SK-N-SH (cell line): ENCODE data around the gene SECISBP2L. TPM values are rescaled to one million over a fixed set of nuclear protein-coding genes. Genes with fewer than 3 reads are reported as not detected.

Experiments
- CTCF ChIA-PET: fragments of 300-600, 350-600 bp; formaldehyde crosslinking; extraction: SDS; loops from one replicate; lab custom pipeline; 2021; lab: Yijun Ruan, JAX
- POLR2A ChIA-PET: fragments of 350-600 bp; sonication (Branson Sonifier 250); formaldehyde crosslinking; extraction: SDS; loops from one replicate; lab custom pipeline; 2020; ENCODE audit warnings: antibody characterized with exemption, inconsistent platforms; lab: Yijun Ruan, JAX
- DNase-seq: peaks from one replicate; pipeline ENCODE4 v3.0.0; 2012
- H2AFZ ChIP-seq: fragments of 200-600 bp; sonication (generic); 2 replicates; pipeline ENCODE4 v1.8.1; 2016; ENCODE audit warnings: antibody characterized with exemption, mild to moderate bottlenecking, low read depth
- H3F3A ChIP-seq: fragments of 200-600 bp; sonication (generic); replicated peaks from 2 replicates; pipeline ENCODE3; 2016; ENCODE audit warnings: antibody characterized with exemption, mild to moderate bottlenecking; ENCODE audit not compliant: insufficient read depth
- H3K27ac ChIP-seq, 2 experiments: fragments of 200-500 bp in 1 of 2; fragments of 200-600 bp in 1 of 2; sonication (Bioruptor generic) in 1 of 2; sonication (generic), shearing (Covaris generic) in 1 of 2; 2 replicates each; pipeline versions ENCODE4 v1.5.1 to v1.6.1; 2014 to 2016; ENCODE audit warnings: low read depth in 2 of 2, inconsistent platforms in 1 of 2, low read length in 1 of 2, mild to moderate bottlenecking in 1 of 2, mixed read lengths in 1 of 2
- H3K27me3 ChIP-seq: fragments of 200-600 bp; sonication (generic), shearing (Covaris generic); 2 replicates; pipeline ENCODE4 v1.6.1; 2016; ENCODE audit warnings: mixed run types; ENCODE audit not compliant: insufficient read depth
- H3K36me3 ChIP-seq, 2 experiments: fragments of 200-500 bp in 1 of 2; fragments of 200-600 bp in 1 of 2; sonication (Bioruptor generic) in 1 of 2; sonication (generic) in 1 of 2; replicated peaks in 1 of 2; 2 replicates each; pipeline versions ENCODE3 to v1.5.1; 2014 to 2016; ENCODE audit warnings: low read length in 1 of 2, mild to moderate bottlenecking in 1 of 2; ENCODE audit not compliant: insufficient read depth in 2 of 2, control insufficient read depth in 1 of 2
- H3K4me1 ChIP-seq, 2 experiments: fragments of 200-500 bp in 1 of 2; fragments of 200-600 bp in 1 of 2; sonication (Bioruptor generic) in 1 of 2; sonication (generic), shearing (Covaris generic) in 1 of 2; 2 replicates each; pipeline versions ENCODE4 v1.5.1 to v1.6.1; 2014 to 2016; ENCODE audit warnings: low read depth in 1 of 2, low read length in 1 of 2, mixed run types in 1 of 2; ENCODE audit not compliant: insufficient read depth in 2 of 2, control insufficient read depth in 1 of 2
- H3K4me2 ChIP-seq: fragments of 200-600 bp; sonication (generic), shearing (Covaris generic); 2 replicates; pipeline ENCODE4 v1.6.1; 2017; ENCODE audit warnings: mixed run types
- H3K4me3 ChIP-seq, 2 experiments: fragments of 200-500 bp in 1 of 2; fragments of 200-600 bp in 1 of 2; sonication (Bioruptor generic) in 1 of 2; sonication (generic), shearing (Covaris generic) in 1 of 2; 2 replicates each; pipeline versions ENCODE4 v1.5.1 to v1.8.1; 2014 to 2016; ENCODE audit warnings: low read depth in 2 of 2, inconsistent platforms in 1 of 2, low read length in 1 of 2, mild to moderate bottlenecking in 1 of 2, mixed read lengths in 1 of 2, moderate library complexity in 1 of 2
- H3K79me2 ChIP-seq: fragments of 200-600 bp; sonication (generic); 2 replicates; pipeline ENCODE4 v1.8.1; 2017; ENCODE audit warnings: mild to moderate bottlenecking; ENCODE audit not compliant: insufficient read depth
- H3K9ac ChIP-seq: fragments of 200-600 bp; sonication (generic); 2 replicates; pipeline ENCODE4 v1.6.1; 2017; ENCODE audit warnings: mixed run types
- H3K9me2 ChIP-seq: fragments of 200-600 bp; sonication (generic); 2 replicates; pipeline ENCODE4 v1.6.1; 2017; ENCODE audit warnings: mixed run types
- H3K9me3 ChIP-seq: fragments of 200-600 bp; sonication (generic); 2 replicates; pipeline ENCODE4 v1.6.1; 2017; ENCODE audit warnings: mixed run types, mild to moderate bottlenecking, moderate library complexity
- H4K20me1 ChIP-seq: fragments of 200-600 bp; sonication (generic); 2 replicates; pipeline ENCODE4 v1.6.1; 2017; ENCODE audit warnings: mild to moderate bottlenecking, mixed run types; ENCODE audit not compliant: insufficient read depth
- CTCF ChIP-seq: fragments of 200-600 bp; sonication (generic); IDR thresholded peaks from 2 replicates; pipeline ENCODE4 v1.6.1; 2017; ENCODE audit warnings: antibody characterized with exemption, mild to moderate bottlenecking, moderate library complexity
- FOSL2 ChIP-seq: IDR thresholded peaks from 2 replicates; pipeline ENCODE4 v1.4.0; 2012; ENCODE audit warnings: low read depth, mild to moderate bottlenecking, moderate library complexity, borderline replicate concordance
- GABPA ChIP-seq: IDR thresholded peaks from 2 replicates; pipeline ENCODE4 v1.4.0; 2012; ENCODE audit warnings: low read depth, mild to moderate bottlenecking
- GATA2 ChIP-seq: sonication (generic); formaldehyde crosslinking; IDR thresholded peaks from 2 replicates; pipeline ENCODE4 v1.5.0; 2020; ENCODE audit warnings: mild to moderate bottlenecking, missing genetic modification reagents
- JUND ChIP-seq: IDR thresholded peaks from 2 replicates; pipeline ENCODE4 v1.4.0; 2012
- MAX ChIP-seq: IDR thresholded peaks from 2 replicates; pipeline ENCODE4 v1.4.0; 2012; ENCODE audit warnings: low read depth
- MXI1 ChIP-seq: IDR thresholded peaks from 2 replicates; pipeline ENCODE4 v1.6.1; 2012; ENCODE audit warnings: mild to moderate bottlenecking, low read depth, low read length, improper control_type of control experiment
- NFIC ChIP-seq: IDR thresholded peaks from 2 replicates; pipeline ENCODE4 v1.4.0; 2012; ENCODE audit warnings: borderline replicate concordance
- NRF1 ChIP-seq: IDR thresholded peaks from 2 replicates; pipeline ENCODE4 v1.6.1; 2012; ENCODE audit warnings: low read depth, mild to moderate bottlenecking, low read length
- POLR2AphosphoS5 ChIP-seq: IDR thresholded peaks from 2 replicates; pipeline ENCODE4 v1.6.1; 2012; ENCODE audit warnings: low read depth, low read length
- RAD21 ChIP-seq: IDR thresholded peaks from 2 replicates; pipeline ENCODE4 v1.6.1; 2012; ENCODE audit warnings: mild to moderate bottlenecking, low read length
- RCOR1 ChIP-seq: fragments of 150-350 bp; IDR thresholded peaks from 2 replicates; pipeline ENCODE4 v1.6.1; 2017; ENCODE audit warnings: antibody characterized with exemption, low read length
- RXRA ChIP-seq: IDR thresholded peaks from 2 replicates; pipeline ENCODE4 v1.4.0; 2012; ENCODE audit warnings: low read depth, mild to moderate bottlenecking, borderline replicate concordance
- TCF12 ChIP-seq: IDR thresholded peaks from 2 replicates; pipeline ENCODE4 v1.4.0; 2012
- TEAD4 ChIP-seq: IDR thresholded peaks from 2 replicates; pipeline ENCODE4 v1.4.0; 2012; ENCODE audit warnings: mild to moderate bottlenecking, borderline replicate concordance; ENCODE audit not compliant: insufficient read depth
- YY1 ChIP-seq: IDR thresholded peaks from 2 replicates; pipeline ENCODE4 v1.4.0; 2012; ENCODE audit warnings: low read depth, mild to moderate bottlenecking
- WGBS: methylation state at CpG from one replicate; pipeline ENCODE4 v1.1.6; 2017; ENCODE audit warnings: low lambda C conversion rate; 5-methylcytosine and 5-hydroxymethylcytosine counted together
- polyA plus RNA-seq, 3 experiments: library from polyadenylated mRNA; depleted of rRNA; stranded (reverse); fragments of >200 nt; gene quantifications; 2 replicates each; pipeline ENCODE4 v1.2.3, GENCODE V29; 2012
- TF ChIP-seq, protein P1 (sequence below): IDR thresholded peaks from 2 replicates; pipeline ENCODE4 v1.6.1; 2012; ENCODE audit warnings: mild to moderate bottlenecking, low read depth, low read length, moderate library complexity
- TF ChIP-seq, protein P2 (sequence below): IDR thresholded peaks from 2 replicates; pipeline ENCODE4 v1.4.0; 2012; ENCODE audit warnings: low read depth, borderline replicate concordance

SECISBP2L gene, protein sequence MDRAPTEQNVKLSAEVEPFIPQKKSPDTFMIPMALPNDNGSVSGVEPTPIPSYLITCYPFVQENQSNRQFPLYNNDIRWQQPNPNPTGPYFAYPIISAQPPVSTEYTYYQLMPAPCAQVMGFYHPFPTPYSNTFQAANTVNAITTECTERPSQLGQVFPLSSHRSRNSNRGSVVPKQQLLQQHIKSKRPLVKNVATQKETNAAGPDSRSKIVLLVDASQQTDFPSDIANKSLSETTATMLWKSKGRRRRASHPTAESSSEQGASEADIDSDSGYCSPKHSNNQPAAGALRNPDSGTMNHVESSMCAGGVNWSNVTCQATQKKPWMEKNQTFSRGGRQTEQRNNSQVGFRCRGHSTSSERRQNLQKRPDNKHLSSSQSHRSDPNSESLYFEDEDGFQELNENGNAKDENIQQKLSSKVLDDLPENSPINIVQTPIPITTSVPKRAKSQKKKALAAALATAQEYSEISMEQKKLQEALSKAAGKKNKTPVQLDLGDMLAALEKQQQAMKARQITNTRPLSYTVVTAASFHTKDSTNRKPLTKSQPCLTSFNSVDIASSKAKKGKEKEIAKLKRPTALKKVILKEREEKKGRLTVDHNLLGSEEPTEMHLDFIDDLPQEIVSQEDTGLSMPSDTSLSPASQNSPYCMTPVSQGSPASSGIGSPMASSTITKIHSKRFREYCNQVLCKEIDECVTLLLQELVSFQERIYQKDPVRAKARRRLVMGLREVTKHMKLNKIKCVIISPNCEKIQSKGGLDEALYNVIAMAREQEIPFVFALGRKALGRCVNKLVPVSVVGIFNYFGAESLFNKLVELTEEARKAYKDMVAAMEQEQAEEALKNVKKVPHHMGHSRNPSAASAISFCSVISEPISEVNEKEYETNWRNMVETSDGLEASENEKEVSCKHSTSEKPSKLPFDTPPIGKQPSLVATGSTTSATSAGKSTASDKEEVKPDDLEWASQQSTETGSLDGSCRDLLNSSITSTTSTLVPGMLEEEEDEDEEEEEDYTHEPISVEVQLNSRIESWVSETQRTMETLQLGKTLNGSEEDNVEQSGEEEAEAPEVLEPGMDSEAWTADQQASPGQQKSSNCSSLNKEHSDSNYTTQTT
- 6.0 and 7.7 TPM in 2 replicates for polyA plus RNA-seq (2012; rRNA removed)
- polyA plus RNA-seq (2012; cell fraction: cytosol; rRNA removed) = 8.8 and 9.0 TPM in 2 replicates
- polyA plus RNA-seq (2012; cell fraction: nucleus; rRNA removed) = 6.7 and 12.3 TPM in 2 replicates

DNA sequence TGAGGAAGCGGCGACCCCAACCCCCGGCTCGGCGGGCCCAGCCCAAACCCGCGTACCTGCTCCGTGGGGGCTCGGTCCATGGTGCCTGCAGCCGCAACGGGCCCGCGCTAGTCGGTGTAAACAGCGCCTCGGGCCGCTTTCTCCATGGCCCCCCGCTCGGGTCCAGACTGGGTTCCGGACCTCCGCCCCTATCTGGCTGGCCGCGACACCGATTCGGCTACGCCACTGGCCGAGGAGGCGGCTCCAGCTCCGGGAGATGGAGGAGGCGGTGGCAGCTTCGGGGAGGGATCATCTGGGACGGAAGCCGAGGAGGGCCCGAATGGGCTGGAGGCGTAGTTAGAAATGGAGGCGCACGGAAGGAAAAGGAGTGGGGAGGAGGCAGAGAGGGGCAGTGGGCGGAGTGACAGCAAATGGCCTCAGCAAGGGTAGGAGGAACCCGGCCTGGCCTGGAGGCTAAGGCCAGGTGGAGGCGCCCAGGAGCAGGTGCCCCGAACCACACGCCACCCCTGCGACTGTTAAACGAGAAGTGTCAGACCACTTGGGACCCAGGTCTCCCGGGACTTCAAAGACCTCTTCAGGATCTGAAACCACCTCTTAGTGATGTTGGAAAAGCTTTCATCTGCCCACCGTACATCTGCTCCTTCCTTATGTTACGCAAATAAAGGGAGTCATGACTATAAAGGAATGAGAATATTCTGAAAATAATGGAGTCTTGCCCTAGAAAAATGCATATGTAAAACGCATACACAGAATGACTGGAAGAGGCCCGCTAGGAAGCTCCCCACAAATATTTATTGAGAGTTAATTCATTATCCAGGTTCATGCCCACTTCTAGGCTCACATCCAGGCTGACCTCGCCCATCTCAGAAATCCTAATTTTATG lies at the start of gene SECISBP2L:
Gene SECISBP2L, minus strand, starts transcription at position 227 of the 883 bp plus-strand sequence. Its CDS starts 147 bp downstream, at position 80.
- Histone ChIP-seq H3K27ac (peak within 1 kb of the TSS; percentile 75 to 82), H3K27me3 (no peaks in the 10 kb centered on the region), H3K36me3 (peaks cover 0 to 8% of the 10 kb centered on the region in 2 experiments), H2AFZ (peak within 1 kb of the TSS; percentile 98), H3F3A (peaks cover 3% of the 10 kb centered on the region), H3K79me2 (peaks cover 48% of the 10 kb centered on the region), H3K4me1 (peaks cover 7 to 9% of the 10 kb centered on the region in 2 experiments; a peak in 3 of 4 replicates), H3K9me3 (no peaks in the 10 kb centered on the region), H3K9ac (peak within 1 kb of the TSS; percentile 87), H3K9me2 (no peaks in the 10 kb centered on the region), H4K20me1 (peaks cover 14% of the 10 kb centered on the region), H3K4me3 (peak within 1 kb of the TSS; percentile 78 to 99), H3K4me2 (peak within 1 kb of the TSS; percentile 73)
- 20% methylated on average over 33 of the region's 50 CpGs for WGBS
- DNase-seq = peak; percentile 95
- ChIA-PET POLR2A (interaction anchor here (1.0 to 1.5 kb wide), 3 partner anchors 83 to 169 kb away, joined by 4 to 7 read pairs (median 4); partner anchors contain the start of genes COPS2, EID1 and SHC4), CTCF (interaction anchor here (0.7 to 3.8 kb wide), 12 partner anchors 10 to 1099 kb away, joined by 3 to 19 read pairs (median 3); partner anchors contain the start of genes EID1 and SHC4)
- TF ChIP-seq MXI1 = peak; percentile 77
- peak; percentile 42 for TF ChIP-seq RAD21
- peak; percentile 26; the same call in 1 of the 2 replicates for TF ChIP-seq NFIC
- TF ChIP-seq, protein P1, sequence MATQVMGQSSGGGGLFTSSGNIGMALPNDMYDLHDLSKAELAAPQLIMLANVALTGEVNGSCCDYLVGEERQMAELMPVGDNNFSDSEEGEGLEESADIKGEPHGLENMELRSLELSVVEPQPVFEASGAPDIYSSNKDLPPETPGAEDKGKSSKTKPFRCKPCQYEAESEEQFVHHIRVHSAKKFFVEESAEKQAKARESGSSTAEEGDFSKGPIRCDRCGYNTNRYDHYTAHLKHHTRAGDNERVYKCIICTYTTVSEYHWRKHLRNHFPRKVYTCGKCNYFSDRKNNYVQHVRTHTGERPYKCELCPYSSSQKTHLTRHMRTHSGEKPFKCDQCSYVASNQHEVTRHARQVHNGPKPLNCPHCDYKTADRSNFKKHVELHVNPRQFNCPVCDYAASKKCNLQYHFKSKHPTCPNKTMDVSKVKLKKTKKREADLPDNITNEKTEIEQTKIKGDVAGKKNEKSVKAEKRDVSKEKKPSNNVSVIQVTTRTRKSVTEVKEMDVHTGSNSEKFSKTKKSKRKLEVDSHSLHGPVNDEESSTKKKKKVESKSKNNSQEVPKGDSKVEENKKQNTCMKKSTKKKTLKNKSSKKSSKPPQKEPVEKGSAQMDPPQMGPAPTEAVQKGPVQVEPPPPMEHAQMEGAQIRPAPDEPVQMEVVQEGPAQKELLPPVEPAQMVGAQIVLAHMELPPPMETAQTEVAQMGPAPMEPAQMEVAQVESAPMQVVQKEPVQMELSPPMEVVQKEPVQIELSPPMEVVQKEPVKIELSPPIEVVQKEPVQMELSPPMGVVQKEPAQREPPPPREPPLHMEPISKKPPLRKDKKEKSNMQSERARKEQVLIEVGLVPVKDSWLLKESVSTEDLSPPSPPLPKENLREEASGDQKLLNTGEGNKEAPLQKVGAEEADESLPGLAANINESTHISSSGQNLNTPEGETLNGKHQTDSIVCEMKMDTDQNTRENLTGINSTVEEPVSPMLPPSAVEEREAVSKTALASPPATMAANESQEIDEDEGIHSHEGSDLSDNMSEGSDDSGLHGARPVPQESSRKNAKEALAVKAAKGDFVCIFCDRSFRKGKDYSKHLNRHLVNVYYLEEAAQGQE = peak; percentile 73
- TF ChIP-seq NRF1 = no peak
- TF ChIP-seq RXRA = no peak
- TF ChIP-seq, protein P2, sequence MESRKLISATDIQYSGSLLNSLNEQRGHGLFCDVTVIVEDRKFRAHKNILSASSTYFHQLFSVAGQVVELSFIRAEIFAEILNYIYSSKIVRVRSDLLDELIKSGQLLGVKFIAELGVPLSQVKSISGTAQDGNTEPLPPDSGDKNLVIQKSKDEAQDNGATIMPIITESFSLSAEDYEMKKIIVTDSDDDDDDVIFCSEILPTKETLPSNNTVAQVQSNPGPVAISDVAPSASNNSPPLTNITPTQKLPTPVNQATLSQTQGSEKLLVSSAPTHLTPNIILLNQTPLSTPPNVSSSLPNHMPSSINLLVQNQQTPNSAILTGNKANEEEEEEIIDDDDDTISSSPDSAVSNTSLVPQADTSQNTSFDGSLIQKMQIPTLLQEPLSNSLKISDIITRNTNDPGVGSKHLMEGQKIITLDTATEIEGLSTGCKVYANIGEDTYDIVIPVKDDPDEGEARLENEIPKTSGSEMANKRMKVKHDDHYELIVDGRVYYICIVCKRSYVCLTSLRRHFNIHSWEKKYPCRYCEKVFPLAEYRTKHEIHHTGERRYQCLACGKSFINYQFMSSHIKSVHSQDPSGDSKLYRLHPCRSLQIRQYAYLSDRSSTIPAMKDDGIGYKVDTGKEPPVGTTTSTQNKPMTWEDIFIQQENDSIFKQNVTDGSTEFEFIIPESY = peak; percentile 55; the same call in 1 of the 2 replicates
- TF ChIP-seq CTCF = peak; percentile 47
- TF ChIP-seq GATA2 = 0 out of 2 replicates have a peak, but pooled peaks have one; percentile 38
- TF ChIP-seq TEAD4 = no peak
- peak; percentile 31; the same call in 1 of the 2 replicates for TF ChIP-seq RCOR1
- peak; percentile 83 for TF ChIP-seq POLR2AphosphoS5
- no peak for TF ChIP-seq JUND
- peak; percentile 41; the same call in 1 of the 2 replicates for TF ChIP-seq GABPA
- peak; percentile 65 for TF ChIP-seq TCF12
- TF ChIP-seq FOSL2 = no peak
- peak; percentile 98 for TF ChIP-seq YY1
- TF ChIP-seq MAX = peak; percentile 81; the same call in 1 of the 2 replicates
